Stimulated activated CD4-positive, alpha-beta T cell treated with anti-CD3 and anti-CD28 coated beads, Interleukin-2, amount 100 ng/mL, for 24 hours (primary cell): ENCODE data around the gene RGPD4.

ENCODE experiments used
- DNase-seq, 2 donors: peaks; one replicate each; pipeline ENCODE4 v3.0.0-alpha.2; 2020

The RGPD4 gene

GRCh38 chr2:107931412-107931811 is 104.7 kb downstream of the RGPD4 start:
- no peak for DNase-seq

GRCh38 chr2:107932488-107932887 is 105.8 kb downstream of the RGPD4 start:
- no peak for DNase-seq

- DNase-seq = no peak
These were observed 106.3 kb downstream of the RGPD4 start for GRCh38 chr2:107932979-107933378.

- peak in 1 of 2 donors; percentile 3 for DNase-seq
These were observed 110.0 kb downstream of the RGPD4 start for GRCh38 chr2:107936433-107937359.
